SK-N-SH (cell line): ENCODE data around the gene ILK.

Experiments
- EZH2phosphoT487 ChIP-seq: fragments of 200-600 bp; sonication (generic); IDR thresholded peaks from 2 replicates; pipeline ENCODE4 v1.6.1; 2017; ENCODE audit warnings: low read depth, mixed run types, mild to moderate bottlenecking, antibody characterized with exemption, moderate library complexity, borderline replicate concordance
- FOXM1 ChIP-seq: IDR thresholded peaks from 2 replicates; pipeline ENCODE4 v1.4.0; 2012; ENCODE audit warnings: low read depth, mild to moderate bottlenecking
- MXI1 ChIP-seq: IDR thresholded peaks from 2 replicates; pipeline ENCODE4 v1.6.1; 2012; ENCODE audit warnings: mild to moderate bottlenecking, low read depth, low read length, improper control_type of control experiment
- RAD21 ChIP-seq: IDR thresholded peaks from 2 replicates; pipeline ENCODE4 v1.6.1; 2012; ENCODE audit warnings: mild to moderate bottlenecking, low read length
- SMC3 ChIP-seq: IDR thresholded peaks from 2 replicates; pipeline ENCODE4 v1.6.1; 2012; ENCODE audit warnings: low read depth, low read length, improper control_type of control experiment
- TF ChIP-seq, protein P1 (sequence below): fragments of 200-600 bp; sonication (generic); IDR thresholded peaks from 2 replicates; pipeline ENCODE4 v1.6.1; 2017; ENCODE audit warnings: antibody characterized with exemption, mild to moderate bottlenecking, moderate library complexity
- TF ChIP-seq, protein P2 (sequence below): IDR thresholded peaks from 2 replicates; pipeline ENCODE4 v1.6.1; 2012; ENCODE audit warnings: mild to moderate bottlenecking, low read depth, low read length, moderate library complexity
- TF ChIP-seq, protein P3 (sequence below): IDR thresholded peaks from 2 replicates; pipeline ENCODE4 v1.4.0; 2012; ENCODE audit warnings: low read depth, borderline replicate concordance
- TF ChIP-seq, protein P4 (sequence below): IDR thresholded peaks from 2 replicates; pipeline ENCODE4; 2012

DNA sequence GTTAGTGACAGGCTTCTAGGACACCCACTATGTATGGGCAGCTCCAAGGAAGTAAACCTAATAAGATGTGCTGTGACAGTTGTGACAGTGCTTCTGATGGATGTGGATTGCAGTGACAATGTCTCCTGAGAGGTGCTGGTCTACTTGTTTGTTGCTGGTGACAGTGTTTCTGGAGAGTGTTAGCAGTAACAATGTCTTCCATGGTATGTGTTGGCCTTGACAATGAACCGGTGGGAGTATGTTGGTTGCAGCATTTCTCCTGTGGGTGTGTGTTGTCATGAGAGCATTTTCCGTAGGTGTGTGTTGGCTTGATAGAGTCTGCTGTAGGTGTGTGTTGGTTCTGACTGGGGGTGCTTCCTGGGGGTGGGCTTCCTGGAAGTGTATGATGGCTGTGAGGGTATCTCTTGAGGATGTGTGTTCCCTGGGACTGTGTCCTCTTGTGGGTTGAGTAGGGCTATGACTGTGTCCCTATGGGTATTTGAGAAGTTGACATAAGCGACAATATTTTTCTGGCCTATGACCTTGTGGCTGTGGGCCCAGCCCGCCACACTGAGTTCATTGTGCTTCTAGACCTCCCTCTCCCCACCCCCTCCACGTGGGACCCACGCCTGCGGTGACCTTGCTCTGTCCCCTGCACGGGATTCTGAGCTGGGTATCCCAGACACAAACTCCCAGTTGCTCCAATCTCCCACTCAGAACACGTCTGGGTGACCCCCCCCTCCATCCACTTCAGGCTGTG, 50.9 kb downstream of the ILK start:
- TF ChIP-seq, protein P1, sequence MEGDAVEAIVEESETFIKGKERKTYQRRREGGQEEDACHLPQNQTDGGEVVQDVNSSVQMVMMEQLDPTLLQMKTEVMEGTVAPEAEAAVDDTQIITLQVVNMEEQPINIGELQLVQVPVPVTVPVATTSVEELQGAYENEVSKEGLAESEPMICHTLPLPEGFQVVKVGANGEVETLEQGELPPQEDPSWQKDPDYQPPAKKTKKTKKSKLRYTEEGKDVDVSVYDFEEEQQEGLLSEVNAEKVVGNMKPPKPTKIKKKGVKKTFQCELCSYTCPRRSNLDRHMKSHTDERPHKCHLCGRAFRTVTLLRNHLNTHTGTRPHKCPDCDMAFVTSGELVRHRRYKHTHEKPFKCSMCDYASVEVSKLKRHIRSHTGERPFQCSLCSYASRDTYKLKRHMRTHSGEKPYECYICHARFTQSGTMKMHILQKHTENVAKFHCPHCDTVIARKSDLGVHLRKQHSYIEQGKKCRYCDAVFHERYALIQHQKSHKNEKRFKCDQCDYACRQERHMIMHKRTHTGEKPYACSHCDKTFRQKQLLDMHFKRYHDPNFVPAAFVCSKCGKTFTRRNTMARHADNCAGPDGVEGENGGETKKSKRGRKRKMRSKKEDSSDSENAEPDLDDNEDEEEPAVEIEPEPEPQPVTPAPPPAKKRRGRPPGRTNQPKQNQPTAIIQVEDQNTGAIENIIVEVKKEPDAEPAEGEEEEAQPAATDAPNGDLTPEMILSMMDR: no peak
- TF ChIP-seq RAD21 (no peak), EZH2phosphoT487 (no peak), FOXM1 (no peak), MXI1 (no peak), SMC3 (no peak)
- TF ChIP-seq, protein P2, sequence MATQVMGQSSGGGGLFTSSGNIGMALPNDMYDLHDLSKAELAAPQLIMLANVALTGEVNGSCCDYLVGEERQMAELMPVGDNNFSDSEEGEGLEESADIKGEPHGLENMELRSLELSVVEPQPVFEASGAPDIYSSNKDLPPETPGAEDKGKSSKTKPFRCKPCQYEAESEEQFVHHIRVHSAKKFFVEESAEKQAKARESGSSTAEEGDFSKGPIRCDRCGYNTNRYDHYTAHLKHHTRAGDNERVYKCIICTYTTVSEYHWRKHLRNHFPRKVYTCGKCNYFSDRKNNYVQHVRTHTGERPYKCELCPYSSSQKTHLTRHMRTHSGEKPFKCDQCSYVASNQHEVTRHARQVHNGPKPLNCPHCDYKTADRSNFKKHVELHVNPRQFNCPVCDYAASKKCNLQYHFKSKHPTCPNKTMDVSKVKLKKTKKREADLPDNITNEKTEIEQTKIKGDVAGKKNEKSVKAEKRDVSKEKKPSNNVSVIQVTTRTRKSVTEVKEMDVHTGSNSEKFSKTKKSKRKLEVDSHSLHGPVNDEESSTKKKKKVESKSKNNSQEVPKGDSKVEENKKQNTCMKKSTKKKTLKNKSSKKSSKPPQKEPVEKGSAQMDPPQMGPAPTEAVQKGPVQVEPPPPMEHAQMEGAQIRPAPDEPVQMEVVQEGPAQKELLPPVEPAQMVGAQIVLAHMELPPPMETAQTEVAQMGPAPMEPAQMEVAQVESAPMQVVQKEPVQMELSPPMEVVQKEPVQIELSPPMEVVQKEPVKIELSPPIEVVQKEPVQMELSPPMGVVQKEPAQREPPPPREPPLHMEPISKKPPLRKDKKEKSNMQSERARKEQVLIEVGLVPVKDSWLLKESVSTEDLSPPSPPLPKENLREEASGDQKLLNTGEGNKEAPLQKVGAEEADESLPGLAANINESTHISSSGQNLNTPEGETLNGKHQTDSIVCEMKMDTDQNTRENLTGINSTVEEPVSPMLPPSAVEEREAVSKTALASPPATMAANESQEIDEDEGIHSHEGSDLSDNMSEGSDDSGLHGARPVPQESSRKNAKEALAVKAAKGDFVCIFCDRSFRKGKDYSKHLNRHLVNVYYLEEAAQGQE: no peak
- TF ChIP-seq, protein P3, sequence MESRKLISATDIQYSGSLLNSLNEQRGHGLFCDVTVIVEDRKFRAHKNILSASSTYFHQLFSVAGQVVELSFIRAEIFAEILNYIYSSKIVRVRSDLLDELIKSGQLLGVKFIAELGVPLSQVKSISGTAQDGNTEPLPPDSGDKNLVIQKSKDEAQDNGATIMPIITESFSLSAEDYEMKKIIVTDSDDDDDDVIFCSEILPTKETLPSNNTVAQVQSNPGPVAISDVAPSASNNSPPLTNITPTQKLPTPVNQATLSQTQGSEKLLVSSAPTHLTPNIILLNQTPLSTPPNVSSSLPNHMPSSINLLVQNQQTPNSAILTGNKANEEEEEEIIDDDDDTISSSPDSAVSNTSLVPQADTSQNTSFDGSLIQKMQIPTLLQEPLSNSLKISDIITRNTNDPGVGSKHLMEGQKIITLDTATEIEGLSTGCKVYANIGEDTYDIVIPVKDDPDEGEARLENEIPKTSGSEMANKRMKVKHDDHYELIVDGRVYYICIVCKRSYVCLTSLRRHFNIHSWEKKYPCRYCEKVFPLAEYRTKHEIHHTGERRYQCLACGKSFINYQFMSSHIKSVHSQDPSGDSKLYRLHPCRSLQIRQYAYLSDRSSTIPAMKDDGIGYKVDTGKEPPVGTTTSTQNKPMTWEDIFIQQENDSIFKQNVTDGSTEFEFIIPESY: no peak
- TF ChIP-seq, protein P4, sequence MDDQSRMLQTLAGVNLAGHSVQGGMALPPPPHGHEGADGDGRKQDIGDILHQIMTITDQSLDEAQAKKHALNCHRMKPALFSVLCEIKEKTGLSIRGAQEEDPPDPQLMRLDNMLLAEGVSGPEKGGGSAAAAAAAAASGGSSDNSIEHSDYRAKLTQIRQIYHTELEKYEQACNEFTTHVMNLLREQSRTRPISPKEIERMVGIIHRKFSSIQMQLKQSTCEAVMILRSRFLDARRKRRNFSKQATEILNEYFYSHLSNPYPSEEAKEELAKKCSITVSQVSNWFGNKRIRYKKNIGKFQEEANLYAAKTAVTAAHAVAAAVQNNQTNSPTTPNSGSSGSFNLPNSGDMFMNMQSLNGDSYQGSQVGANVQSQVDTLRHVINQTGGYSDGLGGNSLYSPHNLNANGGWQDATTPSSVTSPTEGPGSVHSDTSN: no peak
